A549 (cell line): Measurements from ENCODE around the gene NPC1L1.

Experiments used
- ATOH8 ChIP-seq: fragments of 250-450 bp; sonication (Bioruptor Pico); IDR thresholded peaks from 2 replicates; pipeline ENCODE4 v1.5.0; 2020; ENCODE audit warnings: low read depth, mild to moderate bottlenecking, moderate library complexity
- BHLHE40 ChIP-seq: IDR thresholded peaks from 2 replicates; pipeline ENCODE4 v1.6.1; 2012; ENCODE audit warnings: low read depth, low read length, inconsistent platforms
- CTCF ChIP-seq: fragments of >200 bp; sonication (Bioruptor Twin); formaldehyde crosslinking; IDR thresholded peaks from 3 replicates; pipeline ENCODE4 v1.5.1; 2016
- EP300 ChIP-seq, 2 experiments: fragments of >200 bp; sonication (Bioruptor Twin); formaldehyde crosslinking; IDR thresholded peaks; 2 replicates in 1 of 2; 3 replicates in 1 of 2; pipeline ENCODE4 v1.6.1; 2016 to 2017
- JUN ChIP-seq, 2 experiments: fragments of >200 bp; sonication (Bioruptor Twin); formaldehyde crosslinking; IDR thresholded peaks; 2 replicates in 1 of 2; 3 replicates in 1 of 2; pipeline ENCODE4 v1.6.1; 2016 to 2017
- REST ChIP-seq: fragments of 200-600 bp; sonication (generic); IDR thresholded peaks from 2 replicates; pipeline ENCODE4 v1.6.1; 2016; ENCODE audit warnings: antibody characterized with exemption, mild to moderate bottlenecking, moderate library complexity
- SMC3 ChIP-seq: fragments of >200 bp; sonication (Bioruptor Twin); formaldehyde crosslinking; IDR thresholded peaks from 3 replicates; pipeline ENCODE4 v1.6.1; 2018; ENCODE audit warnings: inconsistent platforms

- no peak for TF ChIP-seq ATOH8 (CRISPR knock-in tag)
- TF ChIP-seq REST = no peak
- no peak for TF ChIP-seq BHLHE40
- no peak for TF ChIP-seq EP300 (IDR thresholded peaks at IDR 0.05)
- no peak for TF ChIP-seq CTCF
- no peak for TF ChIP-seq JUN (IDR thresholded peaks at IDR 0.05)
- no peak for TF ChIP-seq SMC3
These were observed 5.0 kb downstream of the NPC1L1 start for GRCh38 chr7:44536090-44536489.
